NCI-H1694 treated with DMSO at 0.1 percent for 48 hours (cell line): Measurements from ENCODE around the gene NSUN2.

Source experiments
- DNase-seq: peaks from one replicate; lab custom pipeline; 2025; lab: John Stamatoyannopoulos, UW

Gene NSUN2

GRCh38 chr5:6557807-6558575 is 74.9 kb downstream of the NSUN2 start:
- DNase-seq, result no peak

GRCh38 chr5:6556802-6557102 is 76.1 kb downstream of the NSUN2 start:
- DNase-seq, result no peak

- DNase-seq, result no peak
These were observed 76.6 kb downstream of the NSUN2 start for GRCh38 chr5:6556089-6556801.

- DNase-seq, result no peak
These were observed 78.0 kb downstream of the NSUN2 start for GRCh38 chr5:6554812-6555211.

- DNase-seq, result no peak
These were observed 78.9 kb downstream of the NSUN2 start for GRCh38 chr5:6553972-6554371.

GRCh38 chr5:6552612-6553011 is 80.2 kb downstream of the NSUN2 start:
- DNase-seq, result no peak

- no peak for DNase-seq
These were observed 80.9 kb downstream of the NSUN2 start for GRCh38 chr5:6551955-6552313.

- no peak for DNase-seq
These were observed 81.4 kb downstream of the NSUN2 start for GRCh38 chr5:6551287-6551954.

GRCh38 chr5:6550628-6551027 is 82.2 kb downstream of the NSUN2 start:
- no peak for DNase-seq
